GM19328 (cell line): ENCODE data around the gene HSP90B1.

Experiments
- ATAC-seq: cut with Tn5 transposase; IDR thresholded peaks from one replicate; pipeline ENCODE4 v1.9.1; 2021; ENCODE audit warnings: mild to moderate bottlenecking, moderate library complexity; ENCODE audit not compliant: unreplicated experiment

Gene HSP90B1

DNA sequence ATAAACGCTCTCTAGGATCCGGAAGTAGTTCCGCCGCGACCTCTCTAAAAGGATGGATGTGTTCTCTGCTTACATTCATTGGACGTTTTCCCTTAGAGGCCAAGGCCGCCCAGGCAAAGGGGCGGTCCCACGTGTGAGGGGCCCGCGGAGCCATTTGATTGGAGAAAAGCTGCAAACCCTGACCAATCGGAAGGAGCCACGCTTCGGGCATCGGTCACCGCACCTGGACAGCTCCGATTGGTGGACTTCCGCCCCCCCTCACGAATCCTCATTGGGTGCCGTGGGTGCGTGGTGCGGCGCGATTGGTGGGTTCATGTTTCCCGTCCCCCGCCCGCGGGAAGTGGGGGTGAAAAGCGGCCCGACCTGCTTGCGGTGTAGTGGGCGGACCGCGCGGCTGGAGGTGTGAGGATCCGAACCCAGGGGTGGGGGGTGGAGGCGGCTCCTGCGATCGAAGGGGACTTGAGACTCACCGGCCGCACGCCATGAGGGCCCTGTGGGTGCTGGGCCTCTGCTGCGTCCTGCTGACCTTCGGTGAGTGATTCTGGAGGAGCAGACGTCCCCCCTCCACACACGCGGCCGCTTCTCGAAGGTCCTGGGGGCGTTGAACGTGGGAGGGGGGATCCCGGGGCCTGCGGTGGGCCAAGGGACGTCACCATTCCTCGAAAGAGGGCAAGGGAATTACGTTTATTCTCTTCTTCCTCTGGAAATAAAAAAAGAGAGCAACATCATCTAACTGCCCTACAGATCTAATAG lies at the start of gene HSP90B1:
TSS of gene HSP90B1 (plus strand) at position 377 of the 753 bp plus-strand sequence. CDS start at position 483, 106 bp downstream.
- ATAC-seq = peak; percentile 59

DNA sequence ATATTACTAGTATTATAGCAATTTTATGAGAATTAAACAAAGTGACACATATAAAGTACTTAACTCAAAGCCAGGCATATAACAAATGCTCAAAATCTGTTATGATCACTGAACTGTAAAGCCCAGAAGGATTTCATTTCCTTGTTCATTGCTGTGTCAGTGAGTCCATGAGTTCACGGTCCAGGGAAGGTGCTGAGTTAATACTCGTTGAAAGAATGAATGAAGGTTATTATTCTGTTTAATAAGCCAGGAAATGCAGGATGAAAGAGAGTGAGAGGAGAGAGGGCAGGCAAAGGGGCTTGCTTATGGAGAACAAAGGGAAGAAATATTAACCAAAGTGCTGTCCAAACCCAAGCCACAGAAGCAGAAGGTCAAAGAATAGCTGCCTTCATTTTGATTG lies 48.9 kb upstream of the HSP90B1 start:
- no peak for ATAC-seq

DNA sequence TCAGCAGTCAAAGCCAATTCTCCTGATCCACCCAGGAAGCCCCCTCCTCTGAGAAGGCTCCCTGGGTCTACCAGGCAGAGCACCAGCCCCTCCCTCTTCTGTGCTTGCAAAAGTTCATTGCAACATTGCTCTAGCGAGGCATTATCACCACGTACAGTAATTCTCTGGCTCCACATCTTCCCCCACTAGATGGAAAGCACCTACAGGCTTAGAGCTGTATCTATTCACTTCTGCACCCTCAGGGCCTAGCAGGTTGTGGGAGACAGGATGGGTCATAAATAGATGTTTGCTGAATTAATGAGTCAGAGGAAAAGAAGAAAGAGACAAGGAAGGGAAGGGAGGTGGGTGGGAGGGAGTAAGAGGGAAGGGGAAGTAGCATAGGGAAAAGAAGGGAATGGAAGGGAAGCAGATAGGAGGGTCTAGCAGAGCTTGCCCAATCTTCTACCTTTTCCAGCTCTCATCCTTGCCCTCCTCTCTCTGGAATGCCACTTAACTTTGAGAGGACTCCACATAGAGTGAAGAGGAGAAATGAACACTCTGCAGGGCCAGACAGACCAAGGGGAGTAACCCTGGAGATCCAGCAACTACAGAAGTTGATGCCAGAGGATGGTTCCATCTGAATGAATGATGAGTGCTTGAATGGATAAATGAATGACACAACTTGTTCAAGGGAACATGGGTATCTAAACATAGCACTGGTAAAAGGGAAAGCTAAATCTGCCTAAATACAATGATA lies 47.2 kb upstream of the HSP90B1 start:
- no peak for ATAC-seq

DNA sequence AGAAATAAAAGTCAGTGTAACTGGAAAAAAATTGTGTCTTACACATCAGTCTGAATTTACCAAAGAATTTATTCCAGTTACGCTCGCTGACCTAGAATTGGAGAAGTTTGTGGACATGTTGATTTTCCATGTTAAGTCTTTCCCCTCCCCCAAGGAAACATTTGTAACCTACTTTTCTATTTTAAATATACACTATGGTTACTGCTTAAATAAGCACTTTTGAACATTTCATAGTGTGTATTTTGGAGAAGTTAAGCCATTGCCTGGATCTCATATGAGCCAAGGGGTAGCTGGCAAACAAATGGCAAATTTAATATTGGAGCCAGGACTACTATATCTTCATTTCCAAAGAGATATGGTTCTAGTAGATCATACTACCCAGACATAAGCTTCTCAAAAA lies 46.3 kb upstream of the HSP90B1 start:
- ATAC-seq = no peak

DNA sequence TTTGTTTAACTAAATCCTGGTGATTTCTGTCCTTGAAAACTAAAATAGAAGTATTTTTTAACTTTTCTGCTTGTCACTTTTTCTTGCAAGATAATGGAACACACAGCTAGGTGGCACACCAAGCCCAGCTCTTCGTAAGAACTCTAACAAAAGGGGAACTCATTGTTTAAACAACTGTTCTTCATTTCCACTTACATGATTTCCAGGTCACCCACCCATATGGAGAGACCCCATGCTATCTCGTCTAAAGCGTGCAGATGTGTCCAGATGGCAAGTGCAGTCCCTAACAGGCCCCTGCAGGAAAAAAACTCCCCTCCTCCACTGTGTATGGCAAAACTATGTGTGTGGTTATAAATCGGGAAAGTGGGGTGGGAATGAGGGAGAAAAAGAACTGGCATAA lies 45.9 kb upstream of the HSP90B1 start:
- ATAC-seq = no peak

- no peak for ATAC-seq
Measured at GRCh38 chr12:103886195-103886797, 43.9 kb upstream of the HSP90B1 start.

DNA sequence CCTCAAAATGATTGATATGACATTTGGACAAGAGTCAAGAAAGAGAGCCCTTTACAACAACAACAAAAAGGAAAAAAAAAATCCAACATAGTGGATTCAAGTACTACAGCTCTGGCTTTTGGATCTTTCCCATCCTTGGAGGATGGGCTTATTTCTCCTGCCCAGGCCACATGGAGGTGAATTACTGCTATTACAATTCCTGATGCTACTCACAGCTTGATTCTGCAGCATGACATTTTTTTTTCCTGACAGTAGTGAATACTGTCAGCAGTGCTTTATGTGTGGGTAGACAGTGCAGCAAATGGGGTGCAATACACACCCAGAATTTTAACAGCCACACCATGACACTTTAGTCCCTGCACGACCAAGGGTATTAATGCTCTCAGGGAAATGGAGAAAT lies 42.5 kb upstream of the HSP90B1 start:
- ATAC-seq = no peak

GRCh38 chr12:103897316-103897715 lies 32.9 kb upstream of the HSP90B1 start:
- no peak for ATAC-seq

DNA sequence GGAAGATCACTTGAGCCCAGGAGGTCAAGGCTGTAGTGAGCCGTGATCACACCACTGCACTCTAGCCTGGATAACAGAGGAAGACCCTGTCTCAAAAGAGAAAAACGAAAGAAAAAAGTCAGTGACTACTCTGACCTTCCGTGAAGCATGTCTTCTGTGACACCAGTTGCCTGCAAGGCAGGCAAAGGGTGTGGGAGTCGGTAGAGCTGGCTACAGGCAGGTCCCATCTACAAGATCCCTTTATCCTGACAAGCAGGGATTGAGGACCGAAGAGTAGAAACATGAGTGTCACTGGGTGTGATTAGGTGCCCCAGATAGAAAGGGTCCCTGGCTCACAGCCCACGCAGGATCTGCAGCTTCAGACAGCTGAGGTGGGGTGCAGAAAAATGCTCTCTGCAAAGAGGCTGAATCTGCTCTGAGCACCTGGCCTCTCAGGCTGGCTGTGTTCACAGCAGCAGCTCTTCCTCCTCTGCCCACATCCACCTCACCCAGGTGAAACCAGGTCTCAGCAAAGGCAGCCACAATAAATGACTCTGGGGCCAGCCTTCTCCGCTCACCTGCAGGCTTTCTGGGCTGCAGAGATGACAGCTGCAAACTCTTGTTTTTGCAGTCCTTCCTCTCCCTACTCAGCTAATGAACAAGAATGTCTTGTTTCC lies 28.6 kb upstream of the HSP90B1 start:
- no peak for ATAC-seq

DNA sequence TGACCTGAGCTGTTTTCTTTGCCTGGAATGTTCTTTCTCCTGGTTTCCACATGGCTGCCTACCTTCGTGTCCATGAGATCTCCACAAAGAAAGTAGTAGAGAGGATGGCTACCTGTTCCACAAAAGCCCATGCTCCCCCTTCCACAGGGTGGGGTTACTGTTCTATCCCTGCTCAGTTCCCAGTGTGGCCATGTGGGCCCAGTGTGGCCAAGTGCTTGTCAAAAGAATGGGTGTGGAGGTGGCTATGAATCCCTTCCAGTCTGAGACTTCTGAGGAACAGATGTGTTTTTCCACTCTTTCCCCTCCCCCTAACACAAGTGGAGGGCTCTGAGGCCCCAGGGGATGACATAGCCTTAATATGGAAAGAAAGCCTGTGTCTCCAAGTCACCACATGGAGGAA lies 26.2 kb upstream of the HSP90B1 start:
- ATAC-seq = no peak

- ATAC-seq = no peak
Measured at GRCh38 chr12:103905730-103906349, 24.4 kb upstream of the HSP90B1 start.

DNA sequence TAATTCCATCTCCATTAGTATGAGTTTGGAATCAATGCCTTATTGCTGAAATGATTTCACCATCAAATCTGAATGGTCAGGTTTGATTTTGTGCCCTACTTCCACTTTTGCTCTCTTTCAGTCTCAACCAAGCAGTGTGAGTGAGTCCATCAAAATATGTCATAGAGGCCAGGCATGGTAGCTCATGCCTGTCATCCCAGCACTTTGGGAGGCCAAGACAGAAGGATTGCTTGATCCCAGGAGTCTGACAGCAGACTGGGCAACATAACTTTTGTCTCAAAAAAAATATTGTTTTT lies 22.0 kb upstream of the HSP90B1 start:
- ATAC-seq = no peak

GRCh38 chr12:103908877-103909276 lies 21.3 kb upstream of the HSP90B1 start:
- ATAC-seq = no peak

GRCh38 chr12:103909811-103910210 lies 20.4 kb upstream of the HSP90B1 start:
- ATAC-seq = no peak

DNA sequence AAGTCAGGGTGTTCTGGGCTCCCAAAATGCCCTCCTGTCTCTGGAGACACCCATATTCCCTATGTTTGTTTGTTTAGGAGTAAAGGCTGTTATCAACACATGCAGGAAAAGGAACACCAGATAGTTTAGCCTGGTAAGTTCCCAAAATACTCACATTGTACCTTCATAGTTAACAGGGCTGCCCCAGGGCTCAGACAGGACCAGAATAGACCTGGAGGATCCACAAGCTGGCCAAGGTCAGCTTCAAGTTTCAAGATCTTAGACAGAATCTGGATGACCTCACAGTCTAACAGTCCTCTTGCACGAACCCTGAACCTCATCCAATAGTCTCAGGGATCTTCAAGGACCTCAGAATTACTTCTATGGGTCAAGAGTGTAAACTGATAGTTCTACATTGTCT lies 18.1 kb upstream of the HSP90B1 start:
- no peak for ATAC-seq

DNA sequence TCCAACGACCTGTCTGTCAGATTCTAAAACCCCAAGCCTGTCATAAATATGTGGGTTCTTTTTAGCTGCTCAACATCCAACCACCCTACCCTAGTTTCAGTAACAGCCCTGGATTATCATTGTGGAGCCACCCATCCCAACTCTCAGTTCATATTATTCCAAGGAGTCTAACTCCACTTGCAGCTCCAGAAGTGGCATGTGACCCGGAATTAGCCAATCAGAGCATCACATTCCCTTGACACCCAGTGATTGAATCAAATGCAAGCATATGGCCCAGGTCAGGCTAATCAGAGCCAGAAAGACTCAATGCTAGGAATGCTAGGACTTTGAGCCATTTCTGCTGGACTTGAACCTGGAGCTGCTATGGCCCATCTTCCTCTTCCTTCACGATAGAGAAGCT lies 17.1 kb upstream of the HSP90B1 start:
- no peak for ATAC-seq

GRCh38 chr12:103915306-103915705 lies 14.9 kb upstream of the HSP90B1 start:
- no peak for ATAC-seq

GRCh38 chr12:103917873-103918272 lies 12.3 kb upstream of the HSP90B1 start:
- ATAC-seq = no peak

DNA sequence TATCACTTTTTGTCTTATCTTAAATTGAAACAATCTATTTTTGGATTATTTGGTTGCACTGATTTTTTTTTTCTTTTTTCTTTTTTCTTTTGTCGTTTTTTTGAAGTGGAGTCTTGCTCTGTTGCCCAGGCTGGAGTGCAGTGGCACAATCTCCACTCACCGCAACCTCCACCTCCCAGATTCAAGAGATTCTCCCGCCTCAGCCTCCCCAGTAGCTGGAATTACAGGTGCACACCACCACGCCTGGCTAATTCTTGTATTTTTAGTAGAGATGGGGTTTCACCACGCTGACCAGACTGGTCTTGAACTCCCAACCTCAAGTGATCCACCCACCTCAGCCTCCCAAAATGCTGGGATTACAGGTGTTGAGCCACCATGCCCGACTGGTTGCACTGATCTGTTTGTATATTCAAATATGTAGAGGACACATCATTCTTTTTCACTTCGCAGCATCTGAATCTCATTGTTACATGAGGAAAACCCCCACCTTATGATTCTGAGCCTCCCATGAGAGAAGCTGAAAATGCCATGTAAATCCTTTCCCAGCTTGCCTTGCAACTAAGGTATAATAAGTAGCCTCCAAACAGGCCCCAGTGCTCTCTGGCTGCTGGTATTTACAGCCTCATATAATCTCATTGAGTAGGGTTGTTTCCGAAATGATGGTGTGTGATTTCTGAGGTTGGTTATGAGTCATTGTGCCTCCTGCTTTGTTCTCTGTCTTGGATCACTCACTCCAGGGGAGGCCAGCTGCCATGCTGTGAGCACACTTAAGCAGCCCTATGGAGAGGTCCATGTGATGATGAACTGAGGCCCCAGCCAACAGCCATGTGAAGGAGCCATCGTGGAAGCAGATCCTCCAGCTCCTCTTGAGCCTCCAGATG lies 5.2 kb upstream of the HSP90B1 start:
- ATAC-seq = no peak

DNA sequence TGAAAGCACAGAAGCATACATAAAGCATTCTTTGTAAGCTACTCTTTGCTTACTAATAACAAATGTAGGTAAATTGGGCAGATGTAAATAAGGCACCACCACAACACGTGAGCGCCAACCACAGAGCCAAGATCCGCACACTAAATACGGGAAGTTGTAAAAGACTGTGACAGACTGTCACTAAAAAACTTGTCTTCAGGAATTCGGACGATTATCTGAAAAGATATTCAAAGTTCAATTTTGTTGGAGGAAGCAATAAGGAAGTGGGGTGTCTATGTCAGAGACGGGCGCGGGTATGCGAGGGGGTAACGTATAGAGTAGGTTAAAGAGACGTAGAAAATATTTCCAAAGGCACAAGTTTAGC lies 1.5 kb upstream of the HSP90B1 start:
- no peak for ATAC-seq
